ENCODE data around the gene CTNNB1.

CTNNB1 gene

GRCh38 chr3:41188306-41188705 is 11.0 kb upstream of the CTNNB1 start:
- no peak overlapping the region for H3K4me3 ChIP-seq (ENCODE audit: low read depth, low read length)
- TF ChIP-seq CTCF (IDR thresholded peaks at IDR 0.05; ENCODE audit: insufficient read depth, low read length, missing control alignments) = no peak
- DNase-seq (ENCODE audit: low read depth, low spot score) = no peak
- ChIA-PET POLR2A (no interaction called here), CTCF (no interaction called here)

GRCh38 chr3:41190509-41191284 is 8.6 kb upstream of the CTNNB1 start:
- H3K4me3 ChIP-seq (ENCODE audit: low read depth, low read length) = no peak overlapping the region
- ChIA-PET POLR2A (interaction anchor here (0.5 to 2.0 kb wide), 2 partner anchors 8 to 26 kb away, joined by 3 to 7 read pairs; partner anchors contain the start of gene CTNNB1), CTCF (no interaction called here)
- no peak for TF ChIP-seq CTCF (IDR thresholded peaks at IDR 0.05; ENCODE audit: insufficient read depth, low read length, missing control alignments)
- no peak for DNase-seq (ENCODE audit: low read depth, low spot score)

- H3K4me3 ChIP-seq (ENCODE audit: low read depth, low read length) = no peak overlapping the region
- no peak for TF ChIP-seq CTCF (IDR thresholded peaks at IDR 0.05; ENCODE audit: insufficient read depth, low read length, missing control alignments)
- DNase-seq (ENCODE audit: low read depth, low spot score) = no peak
- ChIA-PET POLR2A (no interaction called here), CTCF (no interaction called here)
Observed at GRCh38 chr3:41192885-41193284, 6.4 kb upstream of the CTNNB1 start.

- CTCF ChIA-PET = no interaction called here
- DNase-seq (ENCODE audit: low read depth, low spot score) = no peak
- no peak for TF ChIP-seq CTCF (IDR thresholded peaks at IDR 0.05; ENCODE audit: insufficient read depth, low read length, missing control alignments)
- POLR2A ChIA-PET = no interaction called here
- no peak overlapping the region for H3K4me3 ChIP-seq (ENCODE audit: low read depth, low read length)
Observed at GRCh38 chr3:41193794-41194539, 5.3 kb upstream of the CTNNB1 start.

GRCh38 chr3:41194701-41195100 is 4.6 kb upstream of the CTNNB1 start:
- POLR2A ChIA-PET = no interaction called here

More at GRCh38 chr3:41194701-41195100, 4.6 kb upstream of the CTNNB1 start:
- no peak for DNase-seq (ENCODE audit: low read depth, low spot score)
- no peak overlapping the region for H3K4me3 ChIP-seq (ENCODE audit: low read depth, low read length)
- no peak for TF ChIP-seq CTCF (IDR thresholded peaks at IDR 0.05; ENCODE audit: insufficient read depth, low read length, missing control alignments)
- CTCF ChIA-PET = no interaction called here
